Uterus (tissue), 2 donors: ENCODE measurements around the gene CCDC47.

ENCODE experiments used
- CTCF ChIP-seq, 4 experiments: fragments of 200-600 bp in 2 of 4; fragments of 450-650 bp in 2 of 4; sonication (generic) in 2 of 4; IDR thresholded peaks; one replicate each; pipeline ENCODE4 v1.5.1; 2016 to 2019; ENCODE audit warnings: antibody characterized with exemption in 4 of 4, mild to moderate bottlenecking in 2 of 4, moderate library complexity in 1 of 4
- POLR2A ChIP-seq, 2 donors: fragments of 450-650 bp; IDR thresholded peaks; one replicate each; pipeline ENCODE4 v1.6.1; 2016; ENCODE audit warnings: antibody characterized with exemption in 2 of 2, mild to moderate bottlenecking in 1 of 2, moderate library complexity in 1 of 2

GRCh38 chr17:63701456-63701820 is 72.0 kb downstream of the CCDC47 start:
- TF ChIP-seq CTCF (IDR thresholded peaks at IDR 0.05) (no peak), POLR2A (IDR thresholded peaks at IDR 0.05) (no peak)
